COR-L47 (cell line): ENCODE measurements around the gene TNFRSF6B.

Experiments used
- DNase-seq: peaks from one replicate; lab custom pipeline; 2025; lab: John Stamatoyannopoulos, UW

Gene TNFRSF6B

GRCh38 chr20:63686094-63686491 lies 10.4 kb upstream of the TNFRSF6B start:
- DNase-seq = no peak

- no peak for DNase-seq
Measured at GRCh38 chr20:63686492-63687321, 9.7 kb upstream of the TNFRSF6B start.

GRCh38 chr20:63687419-63688178 lies 8.9 kb upstream of the TNFRSF6B start:
- no peak for DNase-seq

GRCh38 chr20:63688228-63689045 lies 8.0 kb upstream of the TNFRSF6B start:
- DNase-seq = no peak

- no peak for DNase-seq
Measured at GRCh38 chr20:63689046-63690002, 7.1 kb upstream of the TNFRSF6B start.

- DNase-seq = no peak
Measured at GRCh38 chr20:63690003-63690897, 6.2 kb upstream of the TNFRSF6B start.

GRCh38 chr20:63690898-63691710 lies 5.3 kb upstream of the TNFRSF6B start:
- no peak for DNase-seq

- DNase-seq = no peak
Measured at GRCh38 chr20:63691711-63692435, 4.6 kb upstream of the TNFRSF6B start.

- DNase-seq = no peak
Measured at GRCh38 chr20:63692436-63693082, 3.9 kb upstream of the TNFRSF6B start.

GRCh38 chr20:63693083-63693732 lies 3.2 kb upstream of the TNFRSF6B start:
- no peak for DNase-seq

GRCh38 chr20:63693733-63694583 lies 2.5 kb upstream of the TNFRSF6B start:
- DNase-seq = no peak

- no peak for DNase-seq
Measured at GRCh38 chr20:63694584-63695423, 1.6 kb upstream of the TNFRSF6B start.

- no peak for DNase-seq
Measured at GRCh38 chr20:63695424-63696305, 787 bp upstream of the TNFRSF6B start.

- no peak for DNase-seq
Measured at GRCh38 chr20:63696306-63696627, 185 bp upstream of the TNFRSF6B start.

- no peak for DNase-seq
Measured at GRCh38 chr20:63697357-63697867, 960 bp downstream of the TNFRSF6B start.
